GM12873 (cell line): ENCODE data around the gene PPIL4.

Experiments
- CTCF ChIP-seq: IDR thresholded peaks from 2 replicates; pipeline ENCODE4 v1.5.1; 2012; ENCODE audit warnings: low read depth, mild to moderate bottlenecking, moderate library complexity, low read length, control low read depth; ENCODE audit not compliant: insufficient read depth; ENCODE audit errors: missing control alignments

PPIL4 gene

GRCh38 chr6:149470948-149471347 lies 74.9 kb downstream of the PPIL4 start:
- no peak for TF ChIP-seq CTCF

- no peak for TF ChIP-seq CTCF
These were observed 77.7 kb downstream of the PPIL4 start for GRCh38 chr6:149468179-149468578.

- no peak for TF ChIP-seq CTCF
These were observed 78.6 kb downstream of the PPIL4 start for GRCh38 chr6:149467265-149467664.

- TF ChIP-seq CTCF = no peak
These were observed 81.4 kb downstream of the PPIL4 start for GRCh38 chr6:149464411-149464810.

GRCh38 chr6:149463781-149464180 lies 82.1 kb downstream of the PPIL4 start:
- no peak for TF ChIP-seq CTCF

- TF ChIP-seq CTCF = no peak
These were observed 84.2 kb downstream of the PPIL4 start for GRCh38 chr6:149461670-149462069.

- TF ChIP-seq CTCF = no peak
These were observed 86.1 kb downstream of the PPIL4 start for GRCh38 chr6:149459761-149460160.
